SJCRH30 (cell line): ENCODE data around the gene SLC36A1. TPM values are rescaled to one million over a fixed set of nuclear protein-coding genes. Genes with fewer than 3 reads are reported as not detected.

Experiments
- DNase-seq, 2 experiments: peaks; one replicate each; pipeline ENCODE4 v3.0.0-alpha.2; 2015 to 2020
- H3K27ac ChIP-seq: fragments of 250-450 bp; sonication (Bioruptor Pico); 2 replicates; pipeline ENCODE4 v1.5.1; 2020; ENCODE audit warnings: mild to moderate bottlenecking, moderate library complexity
- H3K27me3 ChIP-seq: fragments of 250-450 bp; sonication (Bioruptor Pico); 2 replicates; pipeline ENCODE4 v1.5.1; 2020; ENCODE audit warnings: mild to moderate bottlenecking, moderate library complexity
- H3K36me3 ChIP-seq: fragments of 250-450 bp; sonication (Bioruptor Pico); 2 replicates; pipeline ENCODE4 v1.5.1; 2020; ENCODE audit warnings: mild to moderate bottlenecking, moderate library complexity
- H3K4me1 ChIP-seq: fragments of 250-450 bp; sonication (Bioruptor Pico); 2 replicates; pipeline ENCODE4 v1.5.1; 2020; ENCODE audit warnings: mild to moderate bottlenecking, moderate library complexity
- H3K4me3 ChIP-seq: fragments of 250-450 bp; sonication (Bioruptor Pico); 2 replicates; pipeline ENCODE4 v1.5.1; 2020; ENCODE audit warnings: mild to moderate bottlenecking, moderate library complexity
- H3K9me3 ChIP-seq: fragments of 250-450 bp; sonication (Bioruptor Pico); replicated peaks from 2 replicates; pipeline ENCODE4 v1.5.1; 2020; ENCODE audit warnings: mild to moderate bottlenecking, moderate library complexity
- total RNA-seq: library from RNA; depleted of rRNA; stranded (reverse); fragments of >200 nt; shearing (Covaris generic); gene quantifications from 2 replicates; pipeline ENCODE4 v1.2.3, GENCODE V29; 2014

SLC36A1 gene
- total RNA-seq, 1 experiment from 2014 or later, result 9.1 TPM

DNA sequence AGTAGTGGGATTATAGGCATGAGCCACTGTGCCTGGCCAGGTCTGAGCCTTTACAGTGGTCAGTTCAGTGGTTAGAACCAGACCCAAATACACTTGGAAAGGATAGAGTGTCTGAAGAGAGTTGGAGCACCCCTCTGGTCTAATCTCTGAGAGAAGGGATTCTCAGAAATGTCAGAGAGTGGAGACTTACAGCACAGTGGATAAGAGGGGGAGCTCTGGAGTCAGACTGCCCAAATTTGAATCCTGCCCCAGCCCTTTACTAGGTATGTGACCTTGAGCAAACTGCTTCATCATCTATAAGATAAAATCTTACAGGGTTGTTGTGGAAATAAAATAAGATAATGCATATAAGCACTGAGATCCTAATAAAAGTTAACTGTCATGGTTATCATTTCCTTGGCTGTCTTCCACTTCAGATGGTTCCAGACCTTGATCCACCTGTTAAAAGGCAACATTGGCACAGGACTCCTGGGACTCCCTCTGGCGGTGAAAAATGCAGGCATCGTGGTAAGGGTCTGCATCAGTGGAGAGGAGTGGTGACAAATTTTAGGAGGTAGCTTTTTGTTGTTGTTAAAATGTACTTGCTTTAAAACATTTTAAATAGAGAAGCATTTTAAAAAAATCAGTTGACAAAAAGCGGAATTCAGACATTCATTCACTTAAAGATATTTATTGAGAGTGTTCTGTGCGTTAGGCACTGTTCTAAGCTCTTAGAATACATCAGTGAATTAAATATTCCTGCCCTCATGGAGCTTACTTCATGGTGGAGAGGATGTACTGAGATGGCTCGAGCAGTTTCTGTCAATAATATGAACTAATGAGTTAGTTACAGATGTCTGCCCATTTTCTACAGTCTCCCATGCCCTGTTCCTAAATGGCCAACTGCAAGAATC, 16.0 kb downstream of the SLC36A1 start:
- no peaks in the 10 kb centered on the region; the same call in 1 of the 2 replicates for H3K36me3 ChIP-seq
- H3K27me3 ChIP-seq, result no peaks in the 10 kb centered on the region
- H3K4me3 ChIP-seq, result no peak overlapping the region
- no peaks in the 10 kb centered on the region for H3K9me3 ChIP-seq
- no peaks in the 10 kb centered on the region for H3K4me1 ChIP-seq
- H3K27ac ChIP-seq, result no peak overlapping the region
- DNase-seq, result no peak

DNA sequence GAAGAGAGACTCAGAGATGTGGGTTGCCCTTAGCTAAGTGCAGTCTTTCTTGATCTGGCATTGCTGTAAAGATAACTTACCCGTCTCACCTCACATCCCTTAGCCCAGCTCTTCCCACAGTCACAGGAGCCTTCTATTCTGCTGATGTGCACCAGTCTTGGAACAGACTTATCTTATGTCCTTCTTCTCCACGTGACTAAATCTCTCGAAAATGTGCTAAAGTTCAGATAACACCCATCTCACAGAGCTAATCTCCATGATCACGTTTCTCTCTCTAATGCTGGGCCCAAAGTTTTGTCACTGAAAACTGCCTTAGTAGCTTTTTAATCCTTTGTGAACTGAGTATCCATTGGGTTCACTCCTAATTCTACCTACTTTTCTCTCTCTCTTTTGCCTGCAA, 16.7 kb downstream of the SLC36A1 start:
- Histone ChIP-seq H3K4me3 (no peak overlapping the region), H3K36me3 (no peaks in the 10 kb centered on the region; the same call in 1 of the 2 replicates), H3K27me3 (no peaks in the 10 kb centered on the region), H3K27ac (no peak overlapping the region), H3K9me3 (no peaks in the 10 kb centered on the region), H3K4me1 (no peaks in the 10 kb centered on the region)
- DNase-seq, result no peak

DNA sequence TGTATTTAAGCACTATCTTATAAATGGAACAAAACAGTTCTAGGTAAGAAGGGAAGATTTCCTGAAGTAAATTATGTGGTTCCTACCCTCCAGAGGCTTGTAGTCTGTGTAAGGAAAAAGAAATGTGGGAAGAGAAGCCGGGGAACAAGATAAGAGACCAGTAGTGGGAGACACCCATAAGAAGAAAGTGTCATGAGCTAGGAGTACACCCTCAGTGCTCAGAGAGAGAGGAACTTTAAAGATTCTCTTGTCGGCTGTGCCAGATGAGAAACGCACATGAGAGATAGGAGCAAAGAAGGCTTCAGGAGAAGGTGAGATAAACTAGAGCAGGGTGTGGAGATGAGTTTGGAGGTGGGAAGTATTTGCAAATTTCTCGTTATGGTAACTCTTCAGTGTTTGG, 18.1 kb downstream of the SLC36A1 start:
- no peaks in the 10 kb centered on the region for H3K9me3 ChIP-seq
- no peaks in the 10 kb centered on the region for H3K4me1 ChIP-seq
- no peaks in the 10 kb centered on the region for H3K27me3 ChIP-seq
- no peaks in the 10 kb centered on the region; the same call in 1 of the 2 replicates for H3K36me3 ChIP-seq
- no peak overlapping the region for H3K4me3 ChIP-seq
- no peak for DNase-seq
- no peak overlapping the region for H3K27ac ChIP-seq

DNA sequence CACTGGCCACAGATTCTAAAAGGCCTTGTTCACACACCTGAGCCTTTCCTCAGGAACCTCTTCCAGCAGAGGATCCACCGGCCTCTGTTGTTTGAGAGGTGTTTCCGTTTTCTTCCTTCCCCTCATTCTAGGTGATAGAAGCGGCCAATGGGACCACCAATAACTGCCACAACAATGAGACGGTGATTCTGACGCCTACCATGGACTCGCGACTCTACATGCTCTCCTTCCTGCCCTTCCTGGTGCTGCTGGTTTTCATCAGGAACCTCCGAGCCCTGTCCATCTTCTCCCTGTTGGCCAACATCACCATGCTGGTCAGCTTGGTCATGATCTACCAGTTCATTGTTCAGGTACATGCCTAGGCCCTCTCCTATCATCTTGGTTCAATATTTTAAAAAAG, 20.2 kb downstream of the SLC36A1 start:
- Histone ChIP-seq H3K4me1 (no peaks in the 10 kb centered on the region), H3K4me3 (no peak overlapping the region), H3K36me3 (no peaks in the 10 kb centered on the region; the same call in 1 of the 2 replicates), H3K9me3 (no peaks in the 10 kb centered on the region), H3K27me3 (no peaks in the 10 kb centered on the region), H3K27ac (no peak overlapping the region)
- no peak for DNase-seq

DNA sequence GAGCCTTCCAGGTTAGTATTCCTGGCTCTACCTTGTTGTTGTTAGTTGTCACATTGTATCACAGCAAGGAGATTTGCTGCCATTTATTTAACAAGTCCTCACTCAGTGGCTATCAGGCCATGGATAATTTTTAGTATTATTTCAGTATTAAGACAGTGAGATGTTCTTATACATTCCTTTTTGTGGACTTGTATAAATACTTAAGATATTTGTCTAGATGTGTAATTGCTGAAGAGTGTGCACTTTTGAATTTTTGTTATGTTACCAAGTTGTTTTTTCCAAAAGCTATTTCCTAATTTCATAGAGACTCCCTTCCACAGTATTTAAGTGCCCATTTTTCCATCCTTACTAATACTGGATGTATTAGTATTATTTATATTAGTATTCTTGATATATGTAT, 22.0 kb downstream of the SLC36A1 start:
- Histone ChIP-seq H3K27ac (no peak overlapping the region), H3K27me3 (no peaks in the 10 kb centered on the region), H3K9me3 (no peaks in the 10 kb centered on the region), H3K4me3 (no peak overlapping the region), H3K36me3 (no peaks in the 10 kb centered on the region; the same call in 1 of the 2 replicates), H3K4me1 (no peaks in the 10 kb centered on the region)
- no peak for DNase-seq

DNA sequence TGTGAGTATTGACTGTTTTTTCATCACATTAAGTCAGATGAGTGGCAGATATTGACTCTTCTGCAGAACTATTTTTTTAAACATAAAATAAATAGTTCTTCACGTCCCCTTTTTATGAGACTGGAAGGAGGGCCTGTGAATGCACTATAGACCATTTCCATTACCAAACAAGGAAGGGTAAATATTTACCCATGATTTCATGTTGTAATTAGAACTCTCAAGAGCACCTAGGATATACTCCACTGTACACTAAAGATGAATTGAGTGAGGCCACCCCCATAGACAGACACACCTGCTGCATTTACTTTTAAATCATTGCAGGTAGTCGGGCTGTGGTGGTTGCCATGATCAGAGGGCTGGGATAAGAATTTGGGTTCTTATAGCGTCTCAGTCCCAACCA, 22.6 kb downstream of the SLC36A1 start:
- Histone ChIP-seq H3K4me1 (no peaks in the 10 kb centered on the region; the same call in 1 of the 2 replicates), H3K9me3 (no peaks in the 10 kb centered on the region), H3K27ac (no peak overlapping the region), H3K36me3 (no peaks in the 10 kb centered on the region; the same call in 1 of the 2 replicates), H3K4me3 (no peak overlapping the region), H3K27me3 (no peaks in the 10 kb centered on the region)
- DNase-seq, result no peak

DNA sequence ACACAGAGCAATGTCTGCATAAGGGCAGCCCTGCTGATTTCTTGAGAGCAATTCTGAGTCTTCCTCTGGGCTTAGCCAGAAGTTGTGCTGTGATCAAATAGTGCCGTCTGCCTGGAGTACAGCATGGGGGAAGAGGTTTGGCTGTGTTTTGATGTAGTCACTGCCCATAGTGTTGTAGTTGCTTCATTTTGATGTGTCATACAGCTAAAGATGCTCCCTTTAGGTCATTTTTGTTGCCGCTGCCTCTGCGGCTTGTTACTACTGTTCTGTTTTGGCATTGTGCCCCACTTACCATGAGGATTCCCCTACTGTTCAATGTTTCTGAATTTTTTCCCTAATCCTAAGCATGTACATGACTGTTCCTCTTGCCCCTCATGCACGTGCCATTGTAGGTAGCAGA, 23.0 kb downstream of the SLC36A1 start:
- Histone ChIP-seq H3K4me3 (no peak overlapping the region), H3K4me1 (peaks cover under 1% of the 10 kb centered on the region), H3K27me3 (no peaks in the 10 kb centered on the region), H3K9me3 (no peaks in the 10 kb centered on the region), H3K27ac (no peak overlapping the region), H3K36me3 (no peaks in the 10 kb centered on the region; the same call in 1 of the 2 replicates)
- DNase-seq, result no peak

DNA sequence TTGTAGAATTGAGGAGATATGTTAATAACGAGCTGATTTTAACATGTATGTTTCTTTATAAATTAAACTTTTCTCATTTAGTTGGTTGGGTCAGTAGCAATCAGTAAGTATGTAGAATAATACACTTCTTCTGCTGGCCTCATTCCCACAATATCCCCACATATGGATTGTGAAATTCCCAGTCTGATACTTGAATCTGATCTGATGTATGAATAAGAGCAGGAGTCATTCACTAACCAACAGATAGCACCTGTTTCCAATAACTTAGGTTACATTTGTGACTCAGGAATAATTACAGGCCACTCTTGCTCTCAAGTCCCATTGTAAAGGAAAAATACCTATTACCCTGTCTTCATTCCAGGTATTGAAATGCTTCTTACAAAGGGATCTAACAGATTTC, 23.9 kb downstream of the SLC36A1 start:
- Histone ChIP-seq H3K9me3 (no peaks in the 10 kb centered on the region), H3K27me3 (no peaks in the 10 kb centered on the region), H3K27ac (no peak overlapping the region), H3K36me3 (no peaks in the 10 kb centered on the region; the same call in 1 of the 2 replicates), H3K4me3 (no peak overlapping the region), H3K4me1 (peaks cover 7% of the 10 kb centered on the region)
- DNase-seq, result no peak

DNA sequence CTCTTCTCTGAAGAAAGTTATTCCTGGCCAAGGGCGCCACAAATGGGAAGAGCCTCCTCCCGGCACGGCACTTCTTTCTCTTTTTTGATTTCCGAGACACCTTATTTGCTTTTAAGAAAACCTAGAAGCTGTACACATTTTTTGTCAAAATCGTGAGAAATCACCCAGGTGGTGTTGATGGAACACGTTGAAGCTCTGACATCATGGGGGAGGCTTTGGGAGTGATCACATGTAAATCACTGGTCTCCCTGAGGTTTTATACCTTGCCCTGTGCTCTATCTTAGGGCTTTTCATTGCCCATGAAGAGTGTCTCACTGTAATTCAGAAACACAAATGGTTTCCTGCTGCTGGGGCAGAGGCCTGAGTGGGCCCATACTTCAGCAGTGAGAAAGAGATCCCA, 27.4 kb downstream of the SLC36A1 start:
- DNase-seq, result peak in 1 of 2 experiments; percentile 8
- H3K4me1 ChIP-seq, result peaks cover 16% of the 10 kb centered on the region
- H3K27ac ChIP-seq, result peak overlapping the region; percentile 8; the same call in 1 of the 2 replicates
- H3K36me3 ChIP-seq, result no peaks in the 10 kb centered on the region
- H3K27me3 ChIP-seq, result no peaks in the 10 kb centered on the region
- H3K9me3 ChIP-seq, result no peaks in the 10 kb centered on the region
- H3K4me3 ChIP-seq, result no peak overlapping the region

DNA sequence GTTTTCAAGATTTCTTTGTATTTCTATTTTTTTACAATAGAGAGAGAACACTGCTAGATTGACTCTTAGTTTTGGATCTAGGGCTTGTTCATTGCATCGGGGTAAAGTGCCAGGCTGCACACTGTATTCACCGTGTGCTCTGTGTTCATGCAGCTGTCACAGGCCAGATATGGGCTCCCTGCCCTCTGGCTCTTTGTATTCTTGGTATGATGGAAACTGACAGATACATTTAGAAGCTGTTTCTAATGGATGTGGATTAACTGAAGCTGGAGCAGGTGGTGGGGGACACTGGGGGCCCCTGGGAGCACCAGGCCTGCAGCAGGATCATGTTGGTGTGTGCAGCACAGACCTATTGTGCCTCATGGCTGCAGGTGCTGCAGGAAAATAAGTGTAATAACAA, 28.0 kb downstream of the SLC36A1 start:
- Histone ChIP-seq H3K27me3 (no peaks in the 10 kb centered on the region), H3K4me1 (peaks cover 16% of the 10 kb centered on the region), H3K27ac (peak overlapping the region; percentile 8; the same call in 1 of the 2 replicates), H3K9me3 (no peaks in the 10 kb centered on the region), H3K4me3 (no peak overlapping the region), H3K36me3 (no peaks in the 10 kb centered on the region)
- DNase-seq, result peak; percentile 53 to 80

DNA sequence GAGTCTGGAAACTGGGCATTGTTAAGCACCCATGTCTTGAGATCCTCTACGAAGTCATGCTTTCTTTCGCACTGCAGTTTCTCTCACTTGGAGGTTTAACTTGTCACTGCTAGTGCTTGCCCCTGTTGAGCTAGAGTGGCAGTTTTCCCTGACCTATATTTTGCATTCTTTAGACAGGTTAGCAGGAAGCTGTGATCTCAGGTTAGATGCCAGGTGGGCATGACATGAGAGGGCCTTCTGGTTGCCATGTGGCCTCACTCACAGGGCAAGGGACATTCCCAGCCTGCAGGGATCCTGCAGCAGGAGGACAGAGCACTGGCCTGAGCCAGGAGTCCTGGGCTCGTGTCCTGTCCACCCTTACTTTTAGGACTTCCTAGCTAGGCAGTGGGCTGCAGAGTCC, 28.6 kb downstream of the SLC36A1 start:
- no peaks in the 10 kb centered on the region for H3K9me3 ChIP-seq
- peaks cover 16% of the 10 kb centered on the region for H3K4me1 ChIP-seq
- H3K27ac ChIP-seq, result no peak overlapping the region
- no peaks in the 10 kb centered on the region for H3K27me3 ChIP-seq
- DNase-seq, result no peak
- no peak overlapping the region for H3K4me3 ChIP-seq
- no peaks in the 10 kb centered on the region for H3K36me3 ChIP-seq

DNA sequence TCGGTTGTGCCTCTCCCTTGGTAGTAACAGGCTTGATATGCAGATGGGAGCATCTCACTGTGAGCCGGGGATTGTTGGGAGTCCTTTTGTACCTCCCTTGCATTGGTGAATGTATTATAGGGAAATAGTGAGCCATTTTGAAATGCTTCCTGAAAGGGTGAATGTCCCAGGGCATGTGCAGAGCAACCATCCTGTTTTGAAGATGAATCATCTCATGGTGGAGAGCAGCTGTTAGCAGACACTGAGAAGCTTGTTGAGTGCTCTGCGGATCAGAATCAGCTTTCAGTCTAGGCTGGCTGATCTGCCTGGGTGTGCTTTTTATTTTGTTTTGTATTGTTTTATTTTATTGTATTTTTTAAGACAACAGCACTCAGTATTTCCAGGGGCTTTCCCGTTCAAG, 29.7 kb downstream of the SLC36A1 start:
- H3K4me1 ChIP-seq, result peaks cover 16% of the 10 kb centered on the region
- H3K9me3 ChIP-seq, result no peaks in the 10 kb centered on the region
- H3K4me3 ChIP-seq, result no peak overlapping the region
- H3K36me3 ChIP-seq, result no peaks in the 10 kb centered on the region
- DNase-seq, result peak; percentile 34 to 62
- peak overlapping the region; percentile 35 for H3K27ac ChIP-seq
- no peaks in the 10 kb centered on the region for H3K27me3 ChIP-seq

DNA sequence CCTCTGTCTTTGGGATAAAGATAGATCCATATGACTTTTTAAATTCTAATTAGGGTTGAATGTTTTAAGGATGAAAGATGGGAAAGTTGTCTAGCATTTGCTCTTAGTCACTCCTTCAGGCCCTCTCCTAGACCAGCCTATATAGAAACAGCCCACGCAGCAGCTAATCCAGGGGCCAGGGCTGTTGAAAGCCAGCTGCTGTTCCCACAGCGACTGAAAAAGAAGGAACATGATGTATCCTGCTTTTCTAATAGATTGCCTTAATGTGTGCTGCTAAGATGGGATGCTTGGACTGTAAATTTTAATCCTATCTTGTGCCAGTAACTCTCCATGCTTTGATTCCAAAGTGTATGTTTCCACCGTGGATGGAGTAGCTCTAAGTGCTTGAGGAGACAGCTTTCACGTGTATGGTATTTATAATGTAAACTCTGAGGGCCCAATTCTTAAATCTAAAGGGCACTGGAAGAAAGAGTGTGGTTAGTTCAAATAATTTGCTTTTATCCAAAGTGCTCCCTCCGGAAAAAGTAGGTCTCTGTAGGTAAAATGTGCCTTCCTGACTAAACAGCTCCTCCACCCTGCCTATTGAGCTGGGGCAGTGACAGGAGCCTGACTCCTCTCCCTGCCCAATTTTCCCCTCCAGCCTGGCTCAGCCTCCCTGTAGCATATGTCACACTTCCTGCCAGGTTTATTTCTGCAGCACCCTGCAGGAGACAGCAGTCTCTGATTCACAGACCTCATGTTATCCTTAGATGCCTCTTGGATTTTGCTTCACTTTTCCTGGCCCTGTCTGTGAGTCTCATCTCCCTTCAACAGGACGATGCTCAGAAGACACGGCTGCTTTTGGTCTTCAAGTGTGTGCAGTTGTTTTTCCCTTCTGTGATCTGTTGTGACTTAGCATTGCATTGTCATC, 33.2 kb downstream of the SLC36A1 start:
- H3K36me3 ChIP-seq, result no peaks in the 10 kb centered on the region
- H3K27ac ChIP-seq, result no peak overlapping the region
- no peaks in the 10 kb centered on the region for H3K9me3 ChIP-seq
- DNase-seq, result peak in 1 of 2 experiments; percentile 22
- H3K4me1 ChIP-seq, result peaks cover 14% of the 10 kb centered on the region
- H3K4me3 ChIP-seq, result no peak overlapping the region
- no peaks in the 10 kb centered on the region for H3K27me3 ChIP-seq

DNA sequence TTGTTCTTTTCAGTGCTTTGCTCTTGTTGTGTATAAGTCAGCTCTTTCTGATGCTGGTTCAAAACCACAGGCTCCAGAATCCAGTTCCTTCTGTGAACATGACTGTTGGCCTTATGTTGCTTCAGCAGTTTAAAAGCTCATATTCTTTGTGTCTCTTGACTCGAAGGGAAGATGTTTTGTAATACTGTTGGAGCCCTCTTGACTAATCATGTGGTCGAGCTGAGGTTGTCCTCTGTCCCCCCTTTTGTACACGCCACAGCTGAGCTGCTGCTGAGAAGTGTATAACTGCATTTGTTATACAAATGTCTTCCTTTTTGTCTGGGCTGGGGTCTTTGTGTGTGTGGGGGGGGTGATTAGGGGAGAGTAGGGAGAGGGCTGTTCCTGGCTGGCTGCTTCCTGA, 35.8 kb downstream of the SLC36A1 start:
- no peaks in the 10 kb centered on the region for H3K36me3 ChIP-seq
- H3K4me3 ChIP-seq, result no peak overlapping the region
- H3K27ac ChIP-seq, result no peak overlapping the region
- DNase-seq, result no peak
- H3K9me3 ChIP-seq, result no peaks in the 10 kb centered on the region
- H3K27me3 ChIP-seq, result no peaks in the 10 kb centered on the region
- no peaks in the 10 kb centered on the region for H3K4me1 ChIP-seq

DNA sequence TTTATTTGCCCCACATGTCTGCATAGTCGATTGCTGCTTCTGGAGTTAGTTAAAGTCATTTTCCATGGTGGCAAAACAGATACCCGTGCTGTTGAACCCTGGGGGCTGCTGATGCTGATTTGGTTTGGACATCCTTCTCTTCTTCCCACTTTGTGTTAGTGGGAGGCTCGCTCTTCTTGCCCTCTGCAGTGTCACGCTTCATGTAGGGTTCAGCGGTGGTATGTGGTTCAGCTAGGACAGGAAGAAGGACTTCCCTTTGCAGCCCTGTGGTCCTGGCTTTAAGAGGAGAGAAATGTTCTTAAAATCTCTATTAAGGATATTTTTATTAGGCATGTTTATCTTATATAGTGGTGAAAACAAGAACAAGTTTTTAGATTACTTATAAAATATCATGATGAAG, 36.2 kb downstream of the SLC36A1 start:
- Histone ChIP-seq H3K9me3 (no peaks in the 10 kb centered on the region), H3K36me3 (no peaks in the 10 kb centered on the region), H3K4me3 (no peak overlapping the region), H3K27me3 (no peaks in the 10 kb centered on the region), H3K4me1 (no peaks in the 10 kb centered on the region), H3K27ac (no peak overlapping the region)
- no peak for DNase-seq
